ENCODE measurements around the gene BACH1.

The BACH1 gene

GRCh38 chr21:29293495-29293894 lies 5.2 kb upstream of the BACH1 start:
- DNase-seq (ENCODE audit: low read depth) = no peak

GRCh38 chr21:29295066-29295650 lies 3.6 kb upstream of the BACH1 start:
- no peak for DNase-seq (ENCODE audit: low read depth)

GRCh38 chr21:29296446-29296845 lies 2.3 kb upstream of the BACH1 start:
- no peak for DNase-seq (ENCODE audit: low read depth)

- no peak for DNase-seq (ENCODE audit: low read depth)
Measured at GRCh38 chr21:29297483-29298347, 1.0 kb upstream of the BACH1 start.

- DNase-seq (ENCODE audit: low read depth) = peak; percentile 70
Measured at GRCh38 chr21:29299046-29299915, 559 bp downstream of the BACH1 start.

GRCh38 chr21:29299916-29300806 lies 1.4 kb downstream of the BACH1 start:
- DNase-seq (ENCODE audit: low read depth) = peak; percentile 10

GRCh38 chr21:29300807-29301138 lies 2.1 kb downstream of the BACH1 start:
- DNase-seq (ENCODE audit: low read depth) = no peak

- no peak for DNase-seq (ENCODE audit: low read depth)
Measured at GRCh38 chr21:29301691-29302090, 3.0 kb downstream of the BACH1 start.

GRCh38 chr21:29302359-29302875 lies 3.7 kb downstream of the BACH1 start:
- no peak for DNase-seq (ENCODE audit: low read depth)

- no peak for DNase-seq (ENCODE audit: low read depth)
Measured at GRCh38 chr21:29303288-29303687, 4.6 kb downstream of the BACH1 start.

- no peak for DNase-seq (ENCODE audit: low read depth)
Measured at GRCh38 chr21:29304597-29304996, 5.9 kb downstream of the BACH1 start.

- no peak for DNase-seq (ENCODE audit: low read depth)
Measured at GRCh38 chr21:29305068-29305467, 6.3 kb downstream of the BACH1 start.

- no peak for DNase-seq (ENCODE audit: low read depth)
Measured at GRCh38 chr21:29305561-29305960, 6.8 kb downstream of the BACH1 start.

GRCh38 chr21:29306920-29307319 lies 8.2 kb downstream of the BACH1 start:
- DNase-seq (ENCODE audit: low read depth) = no peak

GRCh38 chr21:29307718-29308455 lies 9.2 kb downstream of the BACH1 start:
- no peak for DNase-seq (ENCODE audit: low read depth)

- no peak for DNase-seq (ENCODE audit: low read depth)
Measured at GRCh38 chr21:29308456-29308783, 9.7 kb downstream of the BACH1 start.

- DNase-seq (ENCODE audit: low read depth) = no peak
Measured at GRCh38 chr21:29309703-29310102, 11.0 kb downstream of the BACH1 start.

GRCh38 chr21:29311802-29312201 lies 13.1 kb downstream of the BACH1 start:
- DNase-seq (ENCODE audit: low read depth) = no peak

- DNase-seq (ENCODE audit: low read depth) = no peak
Measured at GRCh38 chr21:29312981-29313380, 14.3 kb downstream of the BACH1 start.

- DNase-seq (ENCODE audit: low read depth) = no peak
Measured at GRCh38 chr21:29313662-29314408, 15.1 kb downstream of the BACH1 start.

All from stimulated activated CD8-positive, alpha-beta memory T cell treated with anti-CD3 and anti-CD28 coated beads, Interleukin-12 subunit alpha, Interleukin-12 subunit beta, amount 100 ng/mL, for 4 hours (primary cell).